Large intestine (tissue), 3 donors: Measurements from ENCODE around the gene AIG1. TPM values are rescaled to one million over a fixed set of nuclear protein-coding genes. Genes with fewer than 3 reads are reported as not detected.
"Not testable (repeated sequence)": the region's sequence is repeated elsewhere in the genome, so short reads cannot be mapped to it uniquely, and the experiment has no call there.

ENCODE experiments used
- DNase-seq, 2 donors: peaks; one replicate each; pipeline versions ENCODE4 v3.0.0 to v3.0.0-alpha.2; 2013
- H3K27ac ChIP-seq: one replicate; pipeline ENCODE4 v1.5.1; 2013; ENCODE audit warnings: low read length
- H3K27me3 ChIP-seq: 2 replicates; pipeline ENCODE4 v1.6.1; 2013; ENCODE audit warnings: low read length; ENCODE audit not compliant: control insufficient read depth, insufficient read depth
- H3K36me3 ChIP-seq: 2 replicates; pipeline ENCODE4 v1.6.1; 2013; ENCODE audit warnings: low read length; ENCODE audit not compliant: control insufficient read depth, insufficient read depth
- H3K4me1 ChIP-seq: one replicate; pipeline ENCODE4 v1.6.1; 2013; ENCODE audit warnings: low read length; ENCODE audit not compliant: control insufficient read depth, insufficient read depth
- H3K4me3 ChIP-seq: one replicate; pipeline ENCODE4 v1.5.1; 2013; ENCODE audit warnings: low read length
- H3K9me3 ChIP-seq: one replicate; pipeline ENCODE4 v1.6.1; 2013; ENCODE audit warnings: mild to moderate bottlenecking, low read depth, low read length, moderate library complexity; ENCODE audit not compliant: control insufficient read depth
- WGBS: methylation state at CpG from one replicate; pipeline ENCODE4 v1.1.5; 2013; ENCODE audit warnings: low lambda C conversion rate; ENCODE audit not compliant: insufficient coverage; 5-methylcytosine and 5-hydroxymethylcytosine counted together
- polyA plus RNA-seq: library from polyadenylated mRNA; unstranded; fragments of 120-200 nt; gene quantifications from one replicate; pipeline ENCODE4 v1.2.1, GENCODE V29; 2013

The AIG1 gene
- polyA plus RNA-seq, 1 donor, result 180 TPM

DNA sequence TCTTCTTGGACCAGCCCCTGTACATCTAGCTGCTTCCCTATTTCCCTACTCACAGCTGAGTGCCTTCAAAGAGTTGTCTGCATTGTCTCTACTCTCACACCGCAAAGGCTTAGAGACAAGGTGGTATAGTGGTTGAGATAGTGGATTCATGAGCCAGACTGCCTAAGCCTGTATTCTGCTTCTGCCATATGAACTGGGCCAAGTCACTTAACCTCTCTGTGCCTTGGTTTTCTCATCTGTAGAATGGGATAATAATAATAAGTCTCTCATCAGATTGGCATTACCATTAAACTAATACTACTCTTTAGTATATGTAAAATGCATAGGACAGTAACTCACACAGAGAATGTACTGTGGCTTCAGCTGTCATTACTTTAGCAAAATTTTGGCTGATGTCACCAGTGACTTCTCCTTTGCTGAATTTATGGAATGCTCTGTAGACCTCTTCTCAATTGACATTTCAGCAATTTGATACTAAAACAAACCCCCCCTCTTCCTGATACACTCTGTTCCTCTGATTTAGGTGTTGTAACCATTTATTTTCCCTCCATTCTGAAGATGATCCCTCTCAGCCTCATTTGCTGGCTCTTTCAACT, 233.7 kb downstream of the AIG1 start:
- Histone ChIP-seq H3K4me3 (no peak overlapping the region), H3K27me3 (no peaks in the 10 kb centered on the region), H3K27ac (no peak overlapping the region), H3K36me3 (peaks cover 7% of the 10 kb centered on the region), H3K9me3 (no peaks in the 10 kb centered on the region), H3K4me1 (no peaks in the 10 kb centered on the region)
- no CpG with 5 or more reads among the region's 1 CpG for WGBS
- no peak for DNase-seq

GRCh38 chr6:143295932-143296331, 235.2 kb downstream of the AIG1 start:
- Histone ChIP-seq H3K36me3 (peaks cover 7% of the 10 kb centered on the region), H3K27me3 (no peaks in the 10 kb centered on the region), H3K27ac (no peak overlapping the region), H3K4me1 (no peaks in the 10 kb centered on the region), H3K9me3 (no peaks in the 10 kb centered on the region), H3K4me3 (no peak overlapping the region)
- WGBS, result 100% methylated on average over 2 of the region's 3 CpGs
- DNase-seq, result no peak

DNA sequence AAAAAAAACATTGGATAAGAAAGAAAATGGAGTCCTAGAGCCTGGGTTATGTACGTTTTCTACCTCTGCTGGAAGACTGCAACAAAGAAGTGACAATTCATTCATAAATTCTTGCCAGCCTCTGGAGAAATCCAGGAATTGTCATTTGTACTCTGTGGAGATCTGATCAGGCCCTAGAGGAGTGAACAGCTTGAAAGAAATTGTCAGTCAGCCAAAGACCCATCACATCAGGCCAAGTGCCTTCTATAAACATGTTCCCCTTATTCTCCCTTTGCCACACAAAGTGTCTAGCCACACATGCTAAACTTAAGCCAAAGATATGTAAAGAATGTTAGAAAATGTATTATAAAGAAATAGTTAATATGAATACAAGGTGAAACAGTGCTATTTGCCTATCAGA, 237.4 kb downstream of the AIG1 start:
- DNase-seq, result no peak
- WGBS, result no CpG with 5 or more reads among the region's 1 CpG
- Histone ChIP-seq H3K36me3 (peaks cover 10% of the 10 kb centered on the region), H3K27me3 (no peaks in the 10 kb centered on the region), H3K9me3 (no peaks in the 10 kb centered on the region), H3K27ac (no peak overlapping the region), H3K4me1 (no peaks in the 10 kb centered on the region), H3K4me3 (no peak overlapping the region)

GRCh38 chr6:143299253-143300166, 238.8 kb downstream of the AIG1 start:
- no peak overlapping the region for H3K27ac ChIP-seq
- H3K9me3 ChIP-seq, result no peaks in the 10 kb centered on the region
- DNase-seq, result no peak
- H3K4me1 ChIP-seq, result no peaks in the 10 kb centered on the region
- no peaks in the 10 kb centered on the region for H3K27me3 ChIP-seq
- WGBS, result no CpG with 5 or more reads among the region's 6 CpGs
- no peak overlapping the region for H3K4me3 ChIP-seq
- H3K36me3 ChIP-seq, result peaks cover 10% of the 10 kb centered on the region

DNA sequence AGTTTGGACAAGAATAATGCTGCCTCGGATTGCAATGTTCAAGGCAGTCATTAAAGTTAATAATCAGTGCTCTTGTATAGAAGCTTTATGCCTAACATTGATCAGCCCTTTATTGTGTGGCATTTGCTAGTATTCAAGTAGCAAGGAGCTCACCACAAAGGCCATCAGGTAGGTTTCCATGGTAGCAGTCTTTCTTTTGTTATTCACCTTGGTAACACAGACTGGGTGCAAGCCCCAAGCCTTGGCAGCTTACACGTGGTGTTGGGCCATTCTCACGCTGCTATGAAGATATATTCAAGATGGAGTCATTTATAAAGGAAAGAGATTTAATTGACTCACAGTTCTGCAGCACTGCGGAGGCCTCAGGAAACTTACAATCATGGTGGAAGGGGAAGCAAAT, 240.5 kb downstream of the AIG1 start:
- Histone ChIP-seq H3K4me1 (no peaks in the 10 kb centered on the region), H3K4me3 (no peak overlapping the region), H3K36me3 (peaks cover 5% of the 10 kb centered on the region), H3K27ac (no peak overlapping the region), H3K27me3 (no peaks in the 10 kb centered on the region), H3K9me3 (no peaks in the 10 kb centered on the region)
- DNase-seq, result no peak
- WGBS, result no CpG with 5 or more reads among the region's 4 CpGs

DNA sequence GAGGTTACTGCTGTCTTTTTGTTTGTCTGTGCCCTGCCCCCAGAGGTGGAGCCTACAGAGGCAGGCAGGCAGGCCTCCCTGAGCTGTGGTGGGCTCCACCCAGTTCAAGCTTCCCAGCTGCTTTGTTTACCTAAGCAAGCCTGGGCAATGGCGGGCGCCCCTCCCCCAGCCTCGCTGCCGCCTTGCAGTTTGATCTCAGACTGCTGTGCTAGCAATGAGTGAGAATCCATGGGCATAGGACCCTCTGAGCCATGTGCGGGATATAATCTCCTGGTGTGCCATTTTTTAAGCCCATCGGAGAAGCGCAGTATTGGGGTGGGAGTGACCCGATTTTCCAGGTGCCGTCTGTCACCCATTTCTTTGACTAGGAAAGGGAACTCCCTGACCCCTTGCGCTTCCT, 247.1 kb downstream of the AIG1 start:
- H3K4me3 ChIP-seq, H3K36me3 ChIP-seq, H3K4me1 ChIP-seq, H3K27me3 ChIP-seq, DNase-seq, H3K27ac ChIP-seq: not testable (repeated sequence)
- WGBS, result no CpG with 5 or more reads among the region's 10 CpGs
- H3K9me3 ChIP-seq, result peaks cover 15% of the 10 kb centered on the region

DNA sequence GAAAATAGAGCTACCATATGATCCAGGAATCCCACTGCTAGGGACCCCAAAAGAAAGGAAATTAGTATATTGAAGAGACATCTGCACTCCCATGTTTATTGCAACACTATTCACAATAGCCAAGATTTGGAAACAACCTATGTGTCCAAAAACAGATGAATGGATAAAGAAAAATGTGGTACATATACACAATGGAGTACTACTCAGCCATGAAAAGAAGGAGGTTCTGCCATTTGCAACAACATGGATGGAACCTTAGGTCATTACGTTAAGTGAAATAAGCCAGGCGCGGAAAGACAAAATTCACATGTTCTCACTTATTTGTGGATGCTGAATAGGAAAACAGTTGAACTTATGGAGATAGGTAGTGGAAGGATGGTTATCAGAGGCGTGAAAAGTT, 252.5 kb downstream of the AIG1 start:
- no peaks in the 10 kb centered on the region for H3K4me1 ChIP-seq
- no peaks in the 10 kb centered on the region for H3K36me3 ChIP-seq
- H3K9me3 ChIP-seq, result peaks cover 15% of the 10 kb centered on the region
- H3K27me3 ChIP-seq, result no peaks in the 10 kb centered on the region
- DNase-seq, result no peak
- H3K4me3 ChIP-seq, result no peak overlapping the region
- 100% methylated on average over 1 of the region's 4 CpGs for WGBS
- H3K27ac ChIP-seq, result no peak overlapping the region

DNA sequence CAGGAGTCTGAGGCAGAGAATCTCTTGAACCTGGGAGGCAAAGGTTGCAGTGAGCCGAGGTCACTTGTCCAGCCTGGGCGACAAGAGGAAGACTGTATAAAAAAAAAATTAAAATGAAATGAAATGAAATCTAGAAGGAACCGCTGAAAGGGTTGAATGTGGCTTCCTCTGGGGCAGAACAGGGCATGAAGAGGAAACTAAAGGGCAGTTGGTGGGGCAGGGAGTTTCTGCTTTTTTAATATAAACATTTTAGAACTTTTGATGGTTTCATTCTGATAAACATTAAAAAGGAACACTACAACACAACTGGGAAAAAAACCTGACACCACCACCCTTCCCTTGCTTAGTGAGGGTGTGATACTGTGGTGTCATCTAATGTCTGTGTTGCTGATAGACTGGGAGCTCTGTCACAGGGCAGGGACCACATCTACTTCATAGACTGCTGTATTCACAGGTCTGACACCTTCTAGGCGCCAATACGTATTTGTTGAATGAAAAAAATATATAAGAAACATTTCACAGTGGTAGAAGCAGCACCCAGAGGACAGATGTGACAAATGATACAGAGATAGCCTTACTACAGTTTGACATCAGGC, 260.9 kb downstream of the AIG1 start:
- Histone ChIP-seq H3K36me3 (no peaks in the 10 kb centered on the region), H3K27ac (no peak overlapping the region), H3K9me3 (peaks cover 4% of the 10 kb centered on the region), H3K4me1 (no peaks in the 10 kb centered on the region), H3K4me3 (no peak overlapping the region), H3K27me3 (no peaks in the 10 kb centered on the region)
- no peak for DNase-seq
- 86% methylated on average over 2 of the region's 5 CpGs for WGBS

DNA sequence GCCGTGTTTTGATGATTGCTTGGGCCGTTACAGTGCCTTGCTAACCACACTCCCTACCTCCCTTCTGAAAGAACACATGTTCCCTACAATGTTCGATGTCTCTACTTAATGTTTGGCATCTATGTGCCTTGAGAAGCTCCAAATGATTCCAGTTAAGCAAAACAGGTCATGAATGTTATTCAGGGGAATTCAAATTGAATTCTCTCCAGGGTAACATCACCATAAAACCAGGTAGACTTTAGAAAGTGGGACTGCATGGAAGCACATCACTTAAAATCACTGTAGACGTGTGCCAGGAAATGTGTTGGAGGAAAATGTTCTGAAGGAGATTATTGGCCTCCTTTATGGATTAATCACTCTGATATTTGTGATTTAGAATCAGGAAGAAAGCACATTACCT, 261.7 kb downstream of the AIG1 start:
- WGBS, result no CpG with 5 or more reads among the region's 4 CpGs
- H3K27ac ChIP-seq, result no peak overlapping the region
- H3K4me3 ChIP-seq, result no peak overlapping the region
- H3K27me3 ChIP-seq, result no peaks in the 10 kb centered on the region
- no peaks in the 10 kb centered on the region for H3K4me1 ChIP-seq
- peaks cover 4% of the 10 kb centered on the region for H3K9me3 ChIP-seq
- DNase-seq, result no peak
- peaks cover 3% of the 10 kb centered on the region for H3K36me3 ChIP-seq

DNA sequence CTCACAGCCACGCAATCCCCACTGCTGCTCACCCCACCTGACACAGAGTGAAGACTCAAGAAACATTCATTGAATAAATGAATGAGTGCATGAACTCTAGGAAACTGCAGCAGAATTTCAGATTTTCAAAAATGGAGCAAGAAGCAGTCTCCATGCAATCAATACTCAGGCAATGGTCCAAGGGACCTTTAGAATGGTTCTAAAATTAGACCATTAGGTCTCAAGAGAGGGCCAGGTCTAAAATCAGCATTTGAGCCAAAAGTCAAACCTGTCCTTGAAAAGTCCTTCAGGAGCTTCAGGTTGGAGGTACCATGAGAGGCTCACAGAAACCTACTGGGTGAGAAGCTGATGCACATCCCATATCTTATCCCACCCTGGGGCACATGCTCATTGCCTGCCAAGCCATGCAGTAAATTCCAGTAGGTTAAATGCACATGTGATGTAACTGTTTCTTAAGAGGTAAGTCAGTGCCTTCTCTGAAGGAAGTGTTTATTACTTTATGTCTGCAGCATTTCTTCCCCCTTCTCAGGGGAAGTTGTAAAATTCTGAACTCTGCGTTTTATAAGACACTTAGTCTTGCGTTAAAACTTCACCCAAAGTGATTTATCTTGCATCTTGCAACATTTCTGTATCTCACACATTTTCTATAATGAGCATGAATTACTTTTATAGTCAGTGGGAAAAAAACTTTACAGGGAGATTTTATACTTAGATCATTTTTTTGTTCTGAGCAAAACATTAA, 263.2 kb downstream of the AIG1 start:
- peak overlapping the region; percentile 24 for H3K27ac ChIP-seq
- peaks cover 4% of the 10 kb centered on the region for H3K36me3 ChIP-seq
- no peaks in the 10 kb centered on the region for H3K4me1 ChIP-seq
- H3K4me3 ChIP-seq, result no peak overlapping the region
- DNase-seq, result peak; percentile 37 to 60
- WGBS, result no CpG with 5 or more reads among the region's 3 CpGs
- no peaks in the 10 kb centered on the region for H3K27me3 ChIP-seq
- H3K9me3 ChIP-seq, result no peaks in the 10 kb centered on the region
